Loucy (cell line): ENCODE measurements around the gene WDR43.

Experiments used
- EZH2phosphoT487 ChIP-seq: fragments of 200-600 bp; IDR thresholded peaks from 2 replicates; pipeline ENCODE4 v1.6.1; 2018; ENCODE audit warnings: antibody characterized with exemption, mild to moderate bottlenecking, moderate library complexity, borderline replicate concordance
- TF ChIP-seq, protein P1 (sequence below): fragments of 200-600 bp; sonication (generic); conservative IDR thresholded peaks from 2 replicates; pipeline ENCODE4 v1.5.1; 2014; ENCODE audit warnings: mild to moderate bottlenecking, antibody characterized with exemption, low read length

DNA sequence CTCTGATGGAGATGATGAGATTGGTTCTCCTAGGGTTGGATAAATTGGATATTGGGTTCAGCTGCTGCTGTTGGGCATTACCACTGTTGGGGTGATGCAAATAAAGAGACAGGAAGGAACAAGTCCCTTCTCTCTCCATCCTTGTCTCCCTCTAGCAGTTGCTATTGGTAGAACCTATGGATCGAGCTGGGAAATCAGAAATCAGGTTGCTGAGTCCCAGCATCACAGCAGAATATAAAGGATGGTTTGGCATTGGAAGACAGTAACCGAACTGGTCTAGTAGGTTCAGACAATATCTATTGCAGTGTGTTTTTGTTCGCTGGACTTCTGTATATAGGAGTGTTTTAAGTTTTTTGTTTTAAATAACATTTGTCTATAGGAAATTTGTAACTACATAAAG lies 8.1 kb downstream of the WDR43 start:
- TF ChIP-seq, protein P1, sequence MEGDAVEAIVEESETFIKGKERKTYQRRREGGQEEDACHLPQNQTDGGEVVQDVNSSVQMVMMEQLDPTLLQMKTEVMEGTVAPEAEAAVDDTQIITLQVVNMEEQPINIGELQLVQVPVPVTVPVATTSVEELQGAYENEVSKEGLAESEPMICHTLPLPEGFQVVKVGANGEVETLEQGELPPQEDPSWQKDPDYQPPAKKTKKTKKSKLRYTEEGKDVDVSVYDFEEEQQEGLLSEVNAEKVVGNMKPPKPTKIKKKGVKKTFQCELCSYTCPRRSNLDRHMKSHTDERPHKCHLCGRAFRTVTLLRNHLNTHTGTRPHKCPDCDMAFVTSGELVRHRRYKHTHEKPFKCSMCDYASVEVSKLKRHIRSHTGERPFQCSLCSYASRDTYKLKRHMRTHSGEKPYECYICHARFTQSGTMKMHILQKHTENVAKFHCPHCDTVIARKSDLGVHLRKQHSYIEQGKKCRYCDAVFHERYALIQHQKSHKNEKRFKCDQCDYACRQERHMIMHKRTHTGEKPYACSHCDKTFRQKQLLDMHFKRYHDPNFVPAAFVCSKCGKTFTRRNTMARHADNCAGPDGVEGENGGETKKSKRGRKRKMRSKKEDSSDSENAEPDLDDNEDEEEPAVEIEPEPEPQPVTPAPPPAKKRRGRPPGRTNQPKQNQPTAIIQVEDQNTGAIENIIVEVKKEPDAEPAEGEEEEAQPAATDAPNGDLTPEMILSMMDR = no peak
- no peak for TF ChIP-seq EZH2phosphoT487
